Natural killer cell (primary cell): ENCODE data around the gene DPCD. TPM values are rescaled to one million over a fixed set of nuclear protein-coding genes. Genes with fewer than 3 reads are reported as not detected.

Experiments used
- ATAC-seq, 3 donors: fragments of 150-1000 bp in 2 of 3; fragments of 200-7000 bp in 1 of 3; cut with Tn5 transposase; 1 replicate in 1 of 3; 2 replicates in 2 of 3; pipeline ENCODE4 v1.10.0; 2021; ENCODE audit warnings: mild to moderate bottlenecking in 2 of 3, moderate library complexity in 2 of 3
- DNase-seq, 2 donors: peaks; one replicate each; pipeline versions ENCODE4 v3.0.0 to v3.0.0-alpha.2; 2013 to 2021; ENCODE audit warnings: mixed read lengths in 1 of 2
- H3K27ac ChIP-seq: one replicate; pipeline ENCODE4 v1.5.1; 2013; ENCODE audit warnings: mild to moderate bottlenecking, low read length
- H3K27me3 ChIP-seq: one replicate; pipeline ENCODE4 v1.6.1; 2013; ENCODE audit warnings: low read length; ENCODE audit not compliant: control insufficient read depth, insufficient read depth
- H3K36me3 ChIP-seq: one replicate; pipeline ENCODE4 v1.6.1; 2013; ENCODE audit warnings: low read length; ENCODE audit not compliant: control insufficient read depth, insufficient read depth
- H3K4me1 ChIP-seq: one replicate; pipeline ENCODE4 v1.6.1; 2013; ENCODE audit warnings: low read length; ENCODE audit not compliant: control insufficient read depth, insufficient read depth
- H3K4me3 ChIP-seq: one replicate; pipeline ENCODE4 v1.5.1; 2013; ENCODE audit warnings: low read length
- H3K9me3 ChIP-seq: one replicate; pipeline ENCODE4 v1.6.1; 2013; ENCODE audit warnings: low read length; ENCODE audit not compliant: control insufficient read depth, insufficient read depth
- H3K27ac Mint-ChIP-seq, 2 donors: one replicate each; pipeline ENCODE4 v1.8.0; 2022; ENCODE audit warnings: mild to moderate bottlenecking in 2 of 2, mixed read lengths in 2 of 2, moderate library complexity in 1 of 2
- H3K27me3 Mint-ChIP-seq, 2 donors: one replicate each; pipeline ENCODE4 v1.8.0; 2022; ENCODE audit warnings: low read depth in 2 of 2, mixed read lengths in 2 of 2
- H3K36me3 Mint-ChIP-seq: one replicate; pipeline ENCODE4 v1.8.0; 2022; ENCODE audit warnings: mixed read lengths
- H3K4me1 Mint-ChIP-seq, 2 donors: one replicate each; pipeline ENCODE4 v1.8.0; 2022; ENCODE audit warnings: mixed read lengths in 2 of 2
- H3K4me3 Mint-ChIP-seq: one replicate; pipeline ENCODE4 v1.8.0; 2022; ENCODE audit warnings: mild to moderate bottlenecking, moderate library complexity, mixed read lengths
- H3K9me3 Mint-ChIP-seq, 2 donors: one replicate each; pipeline ENCODE4 v1.8.0; 2022; ENCODE audit warnings: mixed read lengths in 2 of 2
- CTCF ChIP-seq: fragments of 200-600 bp; IDR thresholded peaks from one replicate; pipeline ENCODE4 v1.8.0; 2022; ENCODE audit warnings: antibody characterized with exemption
- WGBS: methylation state at CpG from one replicate; pipeline ENCODE4 v1.1.7; 2013; ENCODE audit warnings: missing lambda C conversion rate; ENCODE audit not compliant: insufficient coverage; 5-methylcytosine and 5-hydroxymethylcytosine counted together
- intact Hi-C: fragments of 100-400 bp; cut with micrococcal nuclease; formaldehyde crosslinking; loops from one replicate; pipeline ENCODE4 v1.14.2; 2022
- total RNA-seq, 4 donors: library from RNA; stranded (reverse); fragments of 120-200 nt in 1 of 4; gene quantifications; one replicate each; pipeline versions ENCODE4 v1.2.3 to v1.2.4, GENCODE V29; 2013 to 2022

The DPCD gene
- total RNA-seq, 3 donors from 2014 or later (not counting 1 experiment from before 2014, with no cell fraction given) = 0.72 to 1.0 (median 0.83) TPM

- no peaks in the 10 kb centered on the region for H3K9me3 Mint-ChIP-seq
- ATAC-seq (no peak), DNase-seq (no peak)
- TF ChIP-seq CTCF = no peak
- Histone ChIP-seq H3K4me1 (no peaks in the 10 kb centered on the region), H3K4me3 (no peak overlapping the region), H3K27me3 (no peaks in the 10 kb centered on the region), H3K36me3 (peaks cover 11% of the 10 kb centered on the region), H3K9me3 (no peaks in the 10 kb centered on the region), H3K27ac (no peak overlapping the region)
- H3K27ac Mint-ChIP-seq = no peak overlapping the region
- no peak overlapping the region for H3K4me3 Mint-ChIP-seq
- no peaks in the 10 kb centered on the region for H3K27me3 Mint-ChIP-seq
- H3K4me1 Mint-ChIP-seq = no peaks in the 10 kb centered on the region
- intact Hi-C loops = no loop called here
- H3K36me3 Mint-ChIP-seq = peaks cover 24% of the 10 kb centered on the region
- 93% methylated on average over 2 of the region's 2 CpGs for WGBS
These were observed 37.2 kb upstream of the DPCD start for GRCh38 chr10:101550965-101551364.

- no peaks in the 10 kb centered on the region for H3K9me3 Mint-ChIP-seq
- DNase-seq (no peak), ATAC-seq (peak in 1 of 3 donors; percentile 11)
- no peaks in the 10 kb centered on the region for H3K27me3 Mint-ChIP-seq
- H3K27ac Mint-ChIP-seq = no peak overlapping the region
- Histone ChIP-seq H3K36me3 (peaks cover 9% of the 10 kb centered on the region), H3K4me1 (no peaks in the 10 kb centered on the region), H3K4me3 (no peak overlapping the region), H3K27ac (no peak overlapping the region), H3K27me3 (no peaks in the 10 kb centered on the region), H3K9me3 (no peaks in the 10 kb centered on the region)
- intact Hi-C loops = no loop called here
- TF ChIP-seq CTCF = no peak
- H3K36me3 Mint-ChIP-seq = peaks cover 24% of the 10 kb centered on the region
- no peak overlapping the region for H3K4me3 Mint-ChIP-seq
- no peaks in the 10 kb centered on the region for H3K4me1 Mint-ChIP-seq
- WGBS = 96% methylated on average over 3 of the region's 3 CpGs
These were observed 35.7 kb upstream of the DPCD start for GRCh38 chr10:101552442-101552841.

- peaks cover 9% of the 10 kb centered on the region for H3K36me3 Mint-ChIP-seq
- peaks cover 5% of the 10 kb centered on the region for H3K36me3 ChIP-seq
- H3K4me1 ChIP-seq = peaks cover 7% of the 10 kb centered on the region
- no peaks in the 10 kb centered on the region for H3K9me3 ChIP-seq
- no peaks in the 10 kb centered on the region for H3K27me3 ChIP-seq
- H3K27ac ChIP-seq = no peak overlapping the region
- WGBS = 89% methylated on average over 2 of the region's 2 CpGs
- no peak for ATAC-seq
- H3K27ac Mint-ChIP-seq = peak overlapping the region in 1 of 2 donors; percentile 13
- DNase-seq = no peak
- no peak for TF ChIP-seq CTCF
- peaks cover 13 to 30% of the 10 kb centered on the region in 2 donors for H3K4me1 Mint-ChIP-seq
- H3K4me3 ChIP-seq = no peak overlapping the region
- intact Hi-C loops = no loop called here
- no peaks in the 10 kb centered on the region for H3K9me3 Mint-ChIP-seq
- no peaks in the 10 kb centered on the region for H3K27me3 Mint-ChIP-seq
- no peak overlapping the region for H3K4me3 Mint-ChIP-seq
These were observed 30.6 kb upstream of the DPCD start for GRCh38 chr10:101557541-101557940.

- intact Hi-C loops = no loop called here
- Histone ChIP-seq H3K4me1 (peaks cover 7% of the 10 kb centered on the region), H3K27ac (no peak overlapping the region), H3K27me3 (no peaks in the 10 kb centered on the region), H3K4me3 (no peak overlapping the region), H3K9me3 (no peaks in the 10 kb centered on the region), H3K36me3 (no peaks in the 10 kb centered on the region)
- peaks cover 4% of the 10 kb centered on the region for H3K36me3 Mint-ChIP-seq
- 55% methylated on average over 2 of the region's 2 CpGs for WGBS
- no peak overlapping the region for H3K4me3 Mint-ChIP-seq
- peak in 1 of 3 donors; percentile 35 for ATAC-seq
- no peak for DNase-seq
- no peaks in the 10 kb centered on the region for H3K9me3 Mint-ChIP-seq
- peak overlapping the region in 1 of 2 donors; percentile 58 for H3K27ac Mint-ChIP-seq
- no peak for TF ChIP-seq CTCF
- H3K27me3 Mint-ChIP-seq = no peaks in the 10 kb centered on the region
- peaks cover 13 to 30% of the 10 kb centered on the region in 2 donors for H3K4me1 Mint-ChIP-seq
These were observed 29.9 kb upstream of the DPCD start for GRCh38 chr10:101558204-101558603.
